Stimulated activated CD8-positive, alpha-beta memory T cell treated with anti-CD3 and anti-CD28 coated beads, Interleukin-4, amount 100 ng/mL, for 48 hours (primary cell): ENCODE data around the gene NCAPD2.

Experiments used
- DNase-seq: peaks from one replicate; pipeline ENCODE4 v3.0.0-alpha.2; 2020

Gene NCAPD2, protein sequence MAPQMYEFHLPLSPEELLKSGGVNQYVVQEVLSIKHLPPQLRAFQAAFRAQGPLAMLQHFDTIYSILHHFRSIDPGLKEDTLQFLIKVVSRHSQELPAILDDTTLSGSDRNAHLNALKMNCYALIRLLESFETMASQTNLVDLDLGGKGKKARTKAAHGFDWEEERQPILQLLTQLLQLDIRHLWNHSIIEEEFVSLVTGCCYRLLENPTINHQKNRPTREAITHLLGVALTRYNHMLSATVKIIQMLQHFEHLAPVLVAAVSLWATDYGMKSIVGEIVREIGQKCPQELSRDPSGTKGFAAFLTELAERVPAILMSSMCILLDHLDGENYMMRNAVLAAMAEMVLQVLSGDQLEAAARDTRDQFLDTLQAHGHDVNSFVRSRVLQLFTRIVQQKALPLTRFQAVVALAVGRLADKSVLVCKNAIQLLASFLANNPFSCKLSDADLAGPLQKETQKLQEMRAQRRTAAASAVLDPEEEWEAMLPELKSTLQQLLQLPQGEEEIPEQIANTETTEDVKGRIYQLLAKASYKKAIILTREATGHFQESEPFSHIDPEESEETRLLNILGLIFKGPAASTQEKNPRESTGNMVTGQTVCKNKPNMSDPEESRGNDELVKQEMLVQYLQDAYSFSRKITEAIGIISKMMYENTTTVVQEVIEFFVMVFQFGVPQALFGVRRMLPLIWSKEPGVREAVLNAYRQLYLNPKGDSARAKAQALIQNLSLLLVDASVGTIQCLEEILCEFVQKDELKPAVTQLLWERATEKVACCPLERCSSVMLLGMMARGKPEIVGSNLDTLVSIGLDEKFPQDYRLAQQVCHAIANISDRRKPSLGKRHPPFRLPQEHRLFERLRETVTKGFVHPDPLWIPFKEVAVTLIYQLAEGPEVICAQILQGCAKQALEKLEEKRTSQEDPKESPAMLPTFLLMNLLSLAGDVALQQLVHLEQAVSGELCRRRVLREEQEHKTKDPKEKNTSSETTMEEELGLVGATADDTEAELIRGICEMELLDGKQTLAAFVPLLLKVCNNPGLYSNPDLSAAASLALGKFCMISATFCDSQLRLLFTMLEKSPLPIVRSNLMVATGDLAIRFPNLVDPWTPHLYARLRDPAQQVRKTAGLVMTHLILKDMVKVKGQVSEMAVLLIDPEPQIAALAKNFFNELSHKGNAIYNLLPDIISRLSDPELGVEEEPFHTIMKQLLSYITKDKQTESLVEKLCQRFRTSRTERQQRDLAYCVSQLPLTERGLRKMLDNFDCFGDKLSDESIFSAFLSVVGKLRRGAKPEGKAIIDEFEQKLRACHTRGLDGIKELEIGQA (N-terminal part only)

DNA sequence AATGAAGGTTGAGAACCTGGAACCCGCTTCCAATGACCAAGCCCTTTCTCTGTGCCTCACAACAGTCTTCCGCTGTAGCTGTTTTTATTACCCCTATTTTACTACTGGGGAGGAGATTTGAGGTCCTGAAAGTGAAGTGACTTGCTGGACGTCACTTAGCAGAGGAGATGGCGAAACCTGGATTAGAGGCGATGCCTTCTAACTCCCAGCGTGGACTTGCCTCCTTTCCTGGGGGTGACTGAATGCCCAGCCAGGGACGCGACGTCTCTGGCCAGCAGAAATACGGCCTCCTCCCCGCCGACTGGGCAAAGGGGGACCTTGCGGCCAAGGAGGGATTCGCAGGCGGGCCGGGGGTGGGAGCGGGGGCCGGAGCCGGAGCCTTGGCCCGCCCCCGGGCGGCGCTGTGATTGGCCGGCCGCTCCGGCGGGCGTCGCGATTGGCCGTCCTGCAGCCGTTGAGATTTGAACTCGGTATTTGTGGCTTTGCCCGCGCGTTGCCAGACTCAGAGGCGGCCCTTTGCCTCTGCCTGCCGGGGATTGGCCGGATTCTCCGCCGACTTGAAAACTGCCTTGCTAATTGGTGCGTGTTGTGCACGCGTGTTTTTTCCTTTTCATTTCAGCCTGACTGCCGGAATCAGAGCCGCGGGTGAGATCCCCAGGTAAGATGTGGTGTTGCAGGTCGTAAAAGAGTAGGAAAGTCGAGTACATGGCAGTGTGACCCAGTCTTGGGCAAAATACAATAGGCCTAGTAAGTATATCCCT, at the start of gene NCAPD2:
Gene NCAPD2 (plus strand): TSS at position 606 of the 761 bp plus-strand sequence. CDS start 997 bp downstream, outside the sequence.
- peak; percentile 95 for DNase-seq

DNA sequence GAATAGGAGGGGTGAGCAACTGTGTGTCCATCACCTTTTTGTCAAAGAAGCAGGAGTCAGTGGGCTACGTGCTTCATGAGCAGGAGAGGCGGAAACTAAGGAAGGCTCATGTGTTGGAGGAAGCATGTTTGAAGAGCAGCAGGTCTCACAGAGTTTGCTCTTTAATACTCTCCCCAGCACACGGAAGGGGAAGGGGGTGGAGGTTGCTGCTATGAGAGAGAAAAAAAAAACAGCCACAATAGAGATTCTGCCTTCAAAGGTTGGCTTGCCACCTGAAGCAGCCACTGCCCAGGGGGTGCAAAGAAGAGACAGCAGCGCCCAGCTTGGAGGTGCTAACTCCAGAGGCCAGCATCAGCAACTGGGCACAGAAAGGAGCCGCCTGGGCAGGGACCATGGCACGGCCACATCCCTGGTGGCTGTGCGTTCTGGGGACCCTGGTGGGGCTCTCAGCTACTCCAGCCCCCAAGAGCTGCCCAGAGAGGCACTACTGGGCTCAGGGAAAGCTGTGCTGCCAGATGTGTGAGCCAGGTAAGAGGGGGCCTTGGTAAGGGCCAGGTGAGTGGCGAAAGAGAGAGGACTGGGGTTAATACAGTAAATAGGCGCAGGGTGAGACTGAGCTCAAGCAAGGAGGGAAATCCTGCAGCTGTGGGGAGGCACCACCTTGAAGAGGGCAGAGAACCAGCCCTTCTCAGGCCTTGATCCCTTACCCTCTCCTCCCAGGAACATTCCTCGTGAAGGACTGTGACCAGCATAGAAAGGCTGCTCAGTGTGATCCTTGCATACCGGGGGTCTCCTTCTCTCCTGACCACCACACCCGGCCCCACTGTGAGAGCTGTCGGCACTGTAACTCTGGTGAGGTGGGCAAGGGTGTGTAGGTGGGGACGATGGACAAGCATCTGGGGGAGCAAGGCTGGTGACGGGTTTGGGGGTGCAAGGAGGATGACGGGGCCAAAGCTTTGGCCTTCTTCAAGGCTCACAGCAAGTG, 48.9 kb upstream of the NCAPD2 start, which contains the start of gene CD27:
Gene CD27 (plus strand): TSS at position 252 of the 985 bp plus-strand sequence. CDS start 141 bp downstream, at position 393.
- DNase-seq = peak; percentile 49

DNA sequence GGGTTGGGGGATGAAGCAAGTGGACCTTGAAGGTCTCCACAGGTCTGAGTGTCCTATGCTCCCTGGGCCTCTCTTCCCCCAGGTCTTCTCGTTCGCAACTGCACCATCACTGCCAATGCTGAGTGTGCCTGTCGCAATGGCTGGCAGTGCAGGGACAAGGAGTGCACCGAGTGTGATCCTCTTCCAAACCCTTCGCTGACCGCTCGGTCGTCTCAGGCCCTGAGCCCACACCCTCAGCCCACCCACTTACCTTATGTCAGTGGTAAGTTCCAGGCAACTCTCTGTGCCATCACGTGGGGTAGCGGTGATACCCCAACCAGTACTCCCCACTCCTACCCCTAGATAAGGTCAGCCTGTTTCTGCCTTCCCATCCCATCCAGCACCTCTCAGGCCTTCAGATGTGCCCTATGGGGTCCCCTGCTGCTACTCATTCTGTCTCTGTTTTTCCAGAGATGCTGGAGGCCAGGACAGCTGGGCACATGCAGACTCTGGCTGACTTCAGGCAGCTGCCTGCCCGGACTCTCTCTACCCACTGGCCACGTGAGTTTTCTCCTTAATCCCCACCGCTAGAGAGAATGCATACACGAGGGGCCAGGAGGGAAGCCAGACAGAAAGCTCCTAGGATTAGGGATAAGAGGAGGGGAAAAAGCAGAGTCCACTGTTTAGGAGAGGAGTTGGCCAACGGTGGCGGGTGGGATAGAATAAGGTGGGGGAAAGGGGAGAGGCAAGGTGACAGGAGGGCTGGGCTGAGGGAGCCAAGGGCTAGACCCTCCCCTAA, 43.6 kb upstream of the NCAPD2 start:
- peak; percentile 33 for DNase-seq

DNA sequence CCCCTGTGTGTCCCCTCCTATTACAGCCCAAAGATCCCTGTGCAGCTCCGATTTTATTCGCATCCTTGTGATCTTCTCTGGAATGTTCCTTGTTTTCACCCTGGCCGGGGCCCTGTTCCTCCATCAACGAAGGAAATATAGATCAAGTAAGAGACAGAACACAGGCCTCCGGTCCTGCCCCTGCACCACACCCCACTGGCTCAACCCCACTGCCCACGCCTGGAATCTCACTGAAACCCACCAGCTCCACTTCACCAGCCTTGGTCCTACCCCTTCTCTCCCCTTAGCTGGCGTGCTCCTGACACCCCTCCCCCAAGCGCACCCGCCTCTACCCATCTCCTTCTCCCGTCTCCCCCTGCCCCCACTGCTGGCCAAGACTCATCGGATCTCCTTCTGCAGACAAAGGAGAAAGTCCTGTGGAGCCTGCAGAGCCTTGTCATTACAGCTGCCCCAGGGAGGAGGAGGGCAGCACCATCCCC, 43.0 kb upstream of the NCAPD2 start:
- no peak for DNase-seq

DNA sequence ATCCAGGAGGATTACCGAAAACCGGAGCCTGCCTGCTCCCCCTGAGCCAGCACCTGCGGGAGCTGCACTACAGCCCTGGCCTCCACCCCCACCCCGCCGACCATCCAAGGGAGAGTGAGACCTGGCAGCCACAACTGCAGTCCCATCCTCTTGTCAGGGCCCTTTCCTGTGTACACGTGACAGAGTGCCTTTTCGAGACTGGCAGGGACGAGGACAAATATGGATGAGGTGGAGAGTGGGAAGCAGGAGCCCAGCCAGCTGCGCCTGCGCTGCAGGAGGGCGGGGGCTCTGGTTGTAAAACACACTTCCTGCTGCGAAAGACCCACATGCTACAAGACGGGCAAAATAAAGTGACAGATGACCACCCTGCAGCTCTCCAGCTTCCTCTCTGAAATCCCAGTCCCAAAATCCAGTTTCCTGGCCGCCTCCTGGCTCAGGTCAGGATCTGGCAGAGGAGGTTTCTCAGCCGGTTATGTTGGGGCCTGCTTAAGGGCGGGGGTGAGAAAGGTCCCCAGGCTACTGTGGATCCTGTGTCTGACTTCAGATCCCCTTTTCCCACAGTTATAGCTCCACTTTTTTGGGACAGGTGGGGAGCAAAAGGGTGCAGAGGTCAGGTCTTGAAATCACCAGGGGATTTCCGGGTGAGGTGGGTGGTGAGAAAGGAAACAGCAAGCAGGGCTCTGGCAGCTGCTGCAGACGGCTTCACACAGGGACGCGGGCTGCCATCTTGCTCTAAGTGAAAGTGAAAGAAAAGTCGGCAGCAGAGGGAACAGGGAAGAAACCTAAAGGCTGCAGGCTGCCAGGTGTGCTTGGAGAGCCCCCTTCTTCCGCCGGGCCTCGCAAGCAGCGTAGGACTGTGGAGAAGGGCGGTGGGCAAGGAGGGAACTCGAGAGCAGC, 42.3 kb upstream of the NCAPD2 start, which contains the start of gene TAPBPL:
Gene TAPBPL (plus strand): TSS at position 695 of the 897 bp plus-strand sequence. CDS start 207 bp downstream, outside the sequence.
- DNase-seq = peak; percentile 83

DNA sequence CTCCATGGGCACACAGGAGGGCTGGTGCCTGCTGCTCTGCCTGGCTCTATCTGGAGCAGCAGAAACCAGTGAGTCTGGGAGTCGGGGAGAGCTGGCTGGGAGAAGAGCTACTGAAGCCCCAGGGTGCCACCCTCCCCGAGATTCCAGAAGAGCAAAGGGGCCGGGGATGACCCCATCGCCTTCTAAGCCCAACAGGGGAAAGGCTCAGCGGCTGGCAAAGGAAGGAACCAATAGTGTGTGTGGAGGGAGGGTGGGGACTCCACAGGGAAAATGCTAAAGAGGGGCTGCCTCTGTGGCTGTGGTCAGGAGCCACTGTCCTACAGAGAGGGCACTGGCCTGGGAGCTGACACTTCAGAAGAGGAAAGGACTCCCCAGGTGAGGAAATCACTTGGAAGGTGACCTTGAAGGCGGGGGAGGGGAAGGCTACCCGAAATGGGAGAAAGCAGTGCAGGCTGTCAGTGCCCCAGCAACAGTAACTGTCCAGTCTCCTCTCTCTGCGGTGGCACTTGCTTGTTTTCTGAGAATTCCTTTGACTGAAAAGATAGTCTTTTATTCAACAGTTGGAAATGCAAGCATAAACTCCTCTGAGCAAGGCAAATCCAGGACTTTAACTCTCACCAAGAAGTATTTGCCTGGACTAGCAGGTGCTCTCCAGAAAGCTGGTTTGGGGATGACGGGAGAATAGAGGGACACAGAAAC, 41.5 kb upstream of the NCAPD2 start:
- DNase-seq = peak; percentile 59

DNA sequence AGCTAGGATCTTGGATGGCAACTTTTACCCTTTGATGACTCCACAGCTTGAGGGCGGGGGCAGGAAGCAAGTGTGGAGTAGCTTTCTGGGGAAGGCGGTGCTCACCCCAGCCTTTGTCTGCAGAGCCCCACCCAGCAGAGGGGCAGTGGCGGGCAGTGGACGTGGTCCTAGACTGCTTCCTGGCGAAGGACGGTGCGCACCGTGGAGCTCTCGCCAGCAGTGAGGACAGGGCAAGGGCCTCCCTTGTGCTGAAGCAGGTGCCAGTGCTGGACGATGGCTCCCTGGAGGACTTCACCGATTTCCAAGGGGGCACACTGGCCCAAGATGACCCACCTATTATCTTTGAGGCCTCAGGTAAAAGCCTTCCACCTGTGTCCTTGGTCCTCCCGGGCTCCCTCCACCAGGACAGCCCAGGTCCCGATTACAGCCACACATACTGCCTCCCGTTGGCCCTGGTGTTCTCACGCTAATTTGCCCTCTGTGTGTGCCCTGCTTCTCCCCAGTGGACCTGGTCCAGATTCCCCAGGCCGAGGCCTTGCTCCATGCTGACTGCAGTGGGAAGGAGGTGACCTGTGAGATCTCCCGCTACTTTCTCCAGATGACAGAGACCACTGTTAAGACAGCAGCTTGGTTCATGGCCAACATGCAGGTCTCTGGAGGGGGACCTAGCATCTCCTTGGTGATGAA, 40.8 kb upstream of the NCAPD2 start:
- peak; percentile 54 for DNase-seq

DNA sequence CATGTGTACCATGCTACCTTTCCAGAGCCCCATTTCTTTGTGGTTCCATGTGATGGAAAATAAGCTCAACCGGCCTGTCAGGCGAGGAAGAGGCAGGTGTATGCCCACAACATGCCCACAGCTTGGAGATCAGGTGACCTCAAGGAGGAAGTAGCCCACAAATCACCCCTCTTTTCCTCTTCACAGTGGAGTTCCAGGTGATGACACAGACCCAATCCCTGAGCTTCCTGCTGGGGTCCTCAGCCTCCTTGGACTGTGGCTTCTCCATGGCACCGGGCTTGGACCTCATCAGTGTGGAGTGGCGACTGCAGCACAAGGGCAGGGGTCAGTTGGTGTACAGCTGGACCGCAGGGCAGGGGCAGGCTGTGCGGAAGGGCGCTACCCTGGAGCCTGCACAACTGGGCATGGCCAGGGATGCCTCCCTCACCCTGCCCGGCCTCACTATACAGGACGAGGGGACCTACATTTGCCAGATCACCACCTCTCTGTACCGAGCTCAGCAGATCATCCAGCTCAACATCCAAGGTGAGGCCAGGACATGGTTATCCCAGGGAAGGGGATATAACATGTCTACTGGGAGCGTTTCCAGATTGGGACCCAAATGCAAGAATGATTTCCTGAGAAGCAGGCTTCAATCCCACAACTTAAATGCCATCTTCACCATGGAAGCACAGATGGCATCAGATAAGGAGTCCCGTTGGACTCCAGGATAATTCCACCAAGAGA, 36.5 kb upstream of the NCAPD2 start:
- no peak for DNase-seq

DNA sequence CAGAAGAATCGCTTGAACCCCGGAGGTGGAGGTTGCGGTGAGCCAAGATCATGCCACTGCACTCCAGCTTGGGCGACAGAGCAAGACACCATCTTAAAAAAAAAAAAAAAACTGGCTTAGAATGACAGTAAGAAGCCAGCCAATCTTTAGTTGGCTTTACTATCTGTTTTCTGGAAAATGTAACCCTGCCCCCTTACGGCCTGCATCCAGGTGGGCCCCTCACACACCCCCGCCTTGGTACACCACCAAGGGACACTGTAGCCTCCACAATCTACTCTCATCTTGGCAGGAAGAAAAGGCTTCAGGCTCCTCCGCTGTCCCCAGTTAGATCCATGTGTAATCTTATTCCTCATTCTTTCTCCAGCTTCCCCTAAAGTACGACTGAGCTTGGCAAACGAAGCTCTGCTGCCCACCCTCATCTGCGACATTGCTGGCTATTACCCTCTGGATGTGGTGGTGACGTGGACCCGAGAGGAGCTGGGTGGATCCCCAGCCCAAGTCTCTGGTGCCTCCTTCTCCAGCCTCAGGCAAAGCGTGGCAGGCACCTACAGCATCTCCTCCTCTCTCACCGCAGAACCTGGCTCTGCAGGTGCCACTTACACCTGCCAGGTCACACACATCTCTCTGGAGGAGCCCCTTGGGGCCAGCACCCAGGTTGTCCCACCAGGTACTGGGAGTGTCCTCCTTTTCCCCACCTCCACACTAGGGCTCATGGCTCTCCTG, 35.5 kb upstream of the NCAPD2 start:
- DNase-seq = no peak

DNA sequence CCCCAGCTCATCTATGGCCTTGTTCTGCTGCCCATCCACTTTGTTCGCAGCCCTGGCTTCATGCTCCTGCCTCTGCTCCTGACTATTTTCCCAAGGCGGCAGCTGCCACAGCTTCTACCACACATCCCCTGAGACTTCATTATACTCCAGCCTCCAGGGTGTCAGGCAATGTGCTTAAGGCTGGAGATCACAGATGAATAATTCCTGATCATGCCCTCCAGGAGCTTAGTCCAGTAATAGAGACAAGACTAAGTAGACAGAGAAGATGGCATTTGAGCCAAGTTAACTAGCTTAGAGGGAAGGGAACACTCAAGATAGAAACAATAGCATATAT, 34.9 kb upstream of the NCAPD2 start:
- DNase-seq = no peak

DNA sequence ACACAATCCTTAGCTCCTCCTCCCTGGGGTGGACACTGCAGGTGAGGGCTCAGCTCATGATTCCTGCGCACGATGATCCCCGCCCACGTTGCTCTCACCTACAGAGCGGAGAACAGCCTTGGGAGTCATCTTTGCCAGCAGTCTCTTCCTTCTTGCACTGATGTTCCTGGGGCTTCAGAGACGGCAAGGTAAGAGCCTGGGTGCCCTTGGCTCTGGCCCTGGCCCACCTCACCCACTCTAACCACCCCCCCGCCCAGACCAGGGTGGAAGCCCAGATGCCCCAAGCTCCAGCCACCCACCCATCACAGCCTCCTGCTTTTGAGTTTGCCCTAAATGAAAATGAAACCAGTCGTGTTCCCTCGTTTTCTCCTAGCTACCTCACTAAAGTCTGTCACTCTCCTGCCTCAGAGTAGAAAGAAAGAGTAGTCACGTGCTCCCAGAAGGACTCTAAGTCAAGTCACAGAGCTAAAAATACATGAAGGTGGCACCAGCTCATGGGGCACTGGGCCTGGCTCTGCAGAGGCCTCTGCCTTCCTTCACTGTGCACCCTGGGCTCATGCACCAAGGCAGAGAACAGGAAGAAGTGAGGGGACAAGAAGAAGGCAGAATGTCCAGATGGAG, 33.0 kb upstream of the NCAPD2 start:
- DNase-seq = peak; percentile 61

DNA sequence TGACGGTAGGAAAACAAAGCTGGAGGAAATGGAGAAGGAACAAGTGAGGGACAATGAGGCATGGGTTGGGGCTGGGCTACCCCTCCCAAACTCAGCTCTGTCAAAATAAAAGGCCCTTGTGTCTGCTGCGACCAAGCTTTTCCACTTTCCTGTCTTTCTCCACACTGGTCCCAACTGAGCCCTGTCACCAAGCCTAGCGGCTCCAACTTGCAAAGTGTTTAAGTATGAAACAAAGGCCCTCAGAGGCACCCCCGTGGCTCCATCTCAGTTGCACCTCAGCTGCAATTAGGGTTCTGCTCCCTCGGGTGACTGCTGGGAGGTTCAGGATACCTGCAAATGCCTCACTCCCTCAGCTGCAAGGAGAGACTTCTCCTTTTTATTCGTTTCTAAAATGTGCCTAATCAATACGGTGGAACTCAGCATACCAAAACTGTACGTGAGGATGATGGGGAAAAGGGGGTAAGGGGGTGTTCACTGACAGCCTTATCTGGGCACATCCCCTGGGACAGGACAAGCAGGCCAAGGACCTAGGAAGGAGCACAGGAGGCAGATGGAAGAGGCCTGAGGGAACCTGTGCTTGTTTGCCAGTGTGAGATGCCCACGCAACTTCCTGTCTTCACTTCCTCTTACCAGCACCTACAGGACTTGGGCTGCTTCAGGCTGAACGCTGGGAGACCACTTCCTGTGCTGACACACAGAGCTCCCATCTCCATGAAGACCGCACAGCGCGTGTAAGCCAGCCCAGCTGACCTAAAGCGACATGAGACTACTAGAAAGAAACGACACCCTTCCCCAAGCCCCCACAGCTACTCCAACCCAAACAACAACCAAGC, 32.3 kb upstream of the NCAPD2 start:
- peak; percentile 86 for DNase-seq

DNA sequence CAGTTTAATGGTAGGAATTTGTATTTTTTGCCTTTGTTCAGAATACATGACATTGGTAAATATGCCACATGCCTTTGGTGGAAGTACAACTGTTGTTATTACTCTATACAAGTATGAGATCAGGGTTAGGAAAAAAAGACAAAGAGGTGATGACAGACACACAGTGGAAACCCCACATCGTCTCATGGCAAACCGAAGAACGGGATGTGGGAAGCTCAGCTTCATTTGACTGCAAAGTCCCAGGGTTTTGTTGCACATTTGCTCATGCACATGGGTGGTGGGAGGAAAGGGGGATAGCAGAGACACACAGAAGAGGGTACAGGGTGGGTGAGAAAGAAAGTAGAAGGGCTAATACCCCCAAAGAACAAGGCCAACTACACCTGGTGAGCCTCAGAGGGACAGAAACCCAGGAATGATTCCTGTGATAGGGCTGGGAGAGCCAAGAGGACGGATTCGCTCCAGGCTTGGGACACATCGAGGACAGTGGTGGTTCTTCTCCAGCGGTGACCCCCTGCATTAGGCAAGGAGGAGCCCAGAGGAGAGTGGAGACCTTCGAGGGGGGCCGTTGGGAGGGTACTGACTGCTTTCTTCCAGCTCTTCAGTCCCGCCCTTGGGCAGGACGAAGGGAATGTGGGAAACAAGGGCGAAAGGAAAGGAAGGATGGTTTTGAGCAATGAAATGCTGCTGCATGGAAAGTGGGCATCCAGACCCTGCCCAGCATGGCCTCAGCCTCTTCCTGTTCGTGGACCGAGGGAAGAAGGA, 31.5 kb upstream of the NCAPD2 start:
- peak; percentile 56 for DNase-seq

DNA sequence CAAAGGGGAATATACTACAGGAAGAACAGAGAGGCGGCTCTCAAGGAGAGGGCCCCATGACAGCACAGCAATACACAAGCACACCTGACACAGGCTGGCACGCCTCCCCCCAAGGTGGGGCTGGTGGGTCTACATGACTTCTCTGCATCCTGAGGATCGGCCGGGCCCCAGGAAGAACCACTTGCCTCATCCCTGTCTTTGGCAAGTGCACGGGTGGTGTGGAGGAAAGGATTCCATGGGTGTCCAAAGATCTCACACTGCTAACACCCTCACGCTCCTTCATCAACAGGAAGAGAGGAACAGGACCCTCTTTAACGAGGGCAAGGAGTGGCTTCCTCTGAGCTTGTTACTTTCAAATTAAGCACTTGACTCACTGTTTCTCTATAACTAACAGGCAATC, 30.7 kb upstream of the NCAPD2 start:
- no peak for DNase-seq
